PC-3 (cell line): ENCODE measurements around the gene ZNF514. TPM values are rescaled to one million over a fixed set of nuclear protein-coding genes. Genes with fewer than 3 reads are reported as not detected.

Experiments
- ATAC-seq: fragments of 200-7000 bp; cut with Tn5 transposase; 2 replicates; pipeline ENCODE4 v1.9.1; 2020; ENCODE audit warnings: mild to moderate bottlenecking, moderate library complexity
- BruUV-seq: library from RNA; stranded (reverse); fragments of 400-500 nt; replicated peaks from 2 replicates; lab custom pipeline; 2021; lab: Mats Ljungman, UMichigan
- CTCF ChIA-PET: fragments of 300-600 bp; sonication (Branson Sonifier 250); formaldehyde crosslinking; loops from one replicate; lab custom pipeline; 2022; ENCODE audit warnings: antibody characterized with exemption; lab: Charles Lee
- POLR2A ChIA-PET: fragments of 300-600 bp; sonication (Branson Sonifier 250); formaldehyde crosslinking; loops from one replicate; lab custom pipeline; 2022; ENCODE audit warnings: antibody characterized with exemption; ENCODE audit not compliant: unreplicated experiment; lab: Charles Lee
- DNase-seq: peaks from one replicate; pipeline ENCODE4 v3.0.0-alpha.2; 2015
- H2AFZ ChIP-seq: fragments of 300-600 bp; sonication (generic); 2 replicates; pipeline ENCODE4 v1.6.0; 2016; ENCODE audit warnings: antibody characterized with exemption, low read length
- H3F3A ChIP-seq: fragments of 300-600 bp; sonication (generic); one replicate; pipeline ENCODE4 v1.6.0; 2017; ENCODE audit warnings: antibody characterized with exemption, low read length, control low read depth, mild to moderate bottlenecking; ENCODE audit not compliant: unreplicated experiment
- H3K27ac ChIP-seq: fragments of 300-600 bp; sonication (generic); 2 replicates; pipeline ENCODE4 v1.5.1; 2016; ENCODE audit warnings: mild to moderate bottlenecking, low read length
- H3K27me3 ChIP-seq: fragments of 300-600 bp; sonication (generic); 2 replicates; pipeline ENCODE4 v1.6.1; 2016; ENCODE audit warnings: low read length, mixed read lengths
- H3K36me3 ChIP-seq: fragments of 300-600 bp; sonication (generic); 2 replicates; pipeline ENCODE4 v1.6.1; 2016; ENCODE audit warnings: low read depth, mixed run types, low read length, mixed read lengths
- H3K4me1 ChIP-seq: fragments of 300-600 bp; sonication (generic); 2 replicates; pipeline ENCODE4 v1.5.1; 2016; ENCODE audit warnings: low read length; ENCODE audit not compliant: insufficient read depth
- H3K4me2 ChIP-seq: fragments of 300-600 bp; sonication (generic); 2 replicates; pipeline ENCODE4 v1.6.0; 2016; ENCODE audit warnings: low read length
- H3K4me3 ChIP-seq: fragments of 300-600 bp; sonication (generic); 2 replicates; pipeline ENCODE4 v1.5.1; 2016; ENCODE audit warnings: mild to moderate bottlenecking, low read length, mixed read lengths
- H3K79me2 ChIP-seq: fragments of 300-600 bp; sonication (generic); 2 replicates; pipeline ENCODE4 v1.6.1; 2017; ENCODE audit warnings: low read length, mixed read lengths
- H3K9ac ChIP-seq: fragments of 300-600 bp; sonication (generic); 2 replicates; pipeline ENCODE4 v1.6.0; 2016; ENCODE audit warnings: mild to moderate bottlenecking, low read length
- H3K9me2 ChIP-seq: fragments of 300-600 bp; sonication (generic); replicated peaks from 2 replicates; pipeline ENCODE4 v1.6.1; 2016; ENCODE audit warnings: mixed run types, low read length, mixed read lengths
- H3K9me3 ChIP-seq: fragments of 300-600 bp; sonication (generic); 2 replicates; pipeline ENCODE4 v1.6.1; 2016; ENCODE audit warnings: low read length, mixed read lengths
- H4K20me1 ChIP-seq: fragments of 300-600 bp; sonication (generic); 2 replicates; pipeline ENCODE4 v1.6.1; 2016; ENCODE audit warnings: low read length, mixed read lengths
- EZH2 ChIP-seq: fragments of 300-600 bp; sonication (generic); IDR thresholded peaks from one replicate; pipeline ENCODE4 v1.6.1; 2017; ENCODE audit warnings: antibody characterized with exemption, mild to moderate bottlenecking, low read length; ENCODE audit not compliant: unreplicated experiment
- EZH2phosphoT487 ChIP-seq: fragments of 300-600 bp; sonication (generic); IDR thresholded peaks from 2 replicates; pipeline ENCODE4 v1.6.1; 2018; ENCODE audit warnings: mild to moderate bottlenecking, antibody characterized with exemption, low read length, borderline replicate concordance
- intact Hi-C: fragments of 100-400 bp; cut with micrococcal nuclease; formaldehyde crosslinking; loops from 2 replicates; pipeline ENCODE4 v1.9.0; 2023
- total RNA-seq: library from RNA; depleted of rRNA; stranded (reverse); fragments of >200 nt; gene quantifications from 2 replicates; pipeline ENCODE4 v1.2.3, GENCODE V29; 2014
- TF ChIP-seq, protein P1 (sequence below): fragments of 300-600 bp; sonication (generic); conservative IDR thresholded peaks from 2 replicates; pipeline ENCODE4 v1.5.1; 2017; ENCODE audit warnings: antibody characterized with exemption, low read depth, mild to moderate bottlenecking, low read length

The ZNF514 gene
- total RNA-seq, 1 experiment from 2014 or later = 6.6 TPM

DNA sequence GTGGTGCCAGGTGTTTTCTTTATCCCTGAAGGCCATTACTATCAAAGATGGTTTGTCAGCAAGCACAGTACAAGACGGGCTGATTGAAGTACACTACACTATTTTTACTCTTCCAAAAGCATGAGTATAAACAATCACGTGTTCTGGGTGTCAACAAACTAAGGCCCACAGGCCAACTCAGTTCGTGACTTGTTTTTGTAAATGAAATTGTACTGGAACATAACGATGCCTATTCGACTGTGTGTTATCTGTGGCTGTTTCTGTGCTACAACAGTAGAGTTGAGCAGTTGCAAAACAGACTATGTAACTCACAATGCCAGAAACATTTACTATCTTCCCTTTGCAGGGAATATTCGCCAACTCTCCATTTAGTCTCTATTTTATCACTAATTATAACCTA is 50.4 kb downstream of the ZNF514 start:
- POLR2A ChIA-PET = no interaction called here
- ATAC-seq (no peak), DNase-seq (no peak)
- intact Hi-C loops = no loop called here
- Histone ChIP-seq H3K4me2 (no peak overlapping the region), H3K36me3 (peaks cover 68% of the 10 kb centered on the region), H3K9me2 (no peaks in the 10 kb centered on the region), H3K9me3 (no peaks in the 10 kb centered on the region), H4K20me1 (no peaks in the 10 kb centered on the region), H3K27me3 (no peaks in the 10 kb centered on the region), H3K4me1 (no peaks in the 10 kb centered on the region), H3K9ac (no peak overlapping the region), H3K4me3 (no peak overlapping the region), H3K79me2 (no peaks in the 10 kb centered on the region), H3F3A (no peaks in the 10 kb centered on the region), H3K27ac (no peak overlapping the region), H2AFZ (no peak overlapping the region)
- BruUV-seq = no TSS peak
- no peak for TF ChIP-seq EZH2phosphoT487
- TF ChIP-seq, protein P1, sequence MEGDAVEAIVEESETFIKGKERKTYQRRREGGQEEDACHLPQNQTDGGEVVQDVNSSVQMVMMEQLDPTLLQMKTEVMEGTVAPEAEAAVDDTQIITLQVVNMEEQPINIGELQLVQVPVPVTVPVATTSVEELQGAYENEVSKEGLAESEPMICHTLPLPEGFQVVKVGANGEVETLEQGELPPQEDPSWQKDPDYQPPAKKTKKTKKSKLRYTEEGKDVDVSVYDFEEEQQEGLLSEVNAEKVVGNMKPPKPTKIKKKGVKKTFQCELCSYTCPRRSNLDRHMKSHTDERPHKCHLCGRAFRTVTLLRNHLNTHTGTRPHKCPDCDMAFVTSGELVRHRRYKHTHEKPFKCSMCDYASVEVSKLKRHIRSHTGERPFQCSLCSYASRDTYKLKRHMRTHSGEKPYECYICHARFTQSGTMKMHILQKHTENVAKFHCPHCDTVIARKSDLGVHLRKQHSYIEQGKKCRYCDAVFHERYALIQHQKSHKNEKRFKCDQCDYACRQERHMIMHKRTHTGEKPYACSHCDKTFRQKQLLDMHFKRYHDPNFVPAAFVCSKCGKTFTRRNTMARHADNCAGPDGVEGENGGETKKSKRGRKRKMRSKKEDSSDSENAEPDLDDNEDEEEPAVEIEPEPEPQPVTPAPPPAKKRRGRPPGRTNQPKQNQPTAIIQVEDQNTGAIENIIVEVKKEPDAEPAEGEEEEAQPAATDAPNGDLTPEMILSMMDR = no peak
- no peak for TF ChIP-seq EZH2
- CTCF ChIA-PET = no interaction called here

DNA sequence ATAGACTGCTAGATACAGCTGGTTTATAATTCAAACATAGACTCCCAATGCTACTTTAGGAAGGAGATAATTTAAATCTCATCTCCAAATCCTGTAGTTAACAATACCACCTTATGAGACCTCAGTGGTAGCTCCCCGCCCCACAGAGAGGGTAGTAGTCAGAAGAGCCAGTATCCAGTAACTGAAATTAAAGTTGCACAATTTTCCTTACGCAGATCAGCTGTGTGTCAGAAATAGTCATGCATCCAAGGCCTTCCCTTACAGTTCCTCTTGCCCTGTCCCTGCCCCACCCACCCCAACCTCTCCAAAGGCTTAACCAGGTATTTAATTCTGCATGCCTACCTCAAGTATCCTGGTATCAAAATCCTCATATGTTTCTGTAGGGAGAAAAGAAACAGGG is 53.6 kb downstream of the ZNF514 start:
- no peaks in the 10 kb centered on the region for H3K4me1 ChIP-seq
- ATAC-seq (no peak), DNase-seq (no peak)
- no TSS peak for BruUV-seq
- no peaks in the 10 kb centered on the region for H3K27me3 ChIP-seq
- no peak overlapping the region for H3K4me2 ChIP-seq
- intact Hi-C loops = no loop called here
- H2AFZ ChIP-seq = no peak overlapping the region
- no peak overlapping the region for H3K4me3 ChIP-seq
- H3K79me2 ChIP-seq = no peaks in the 10 kb centered on the region
- H3F3A ChIP-seq = no peaks in the 10 kb centered on the region
- no peaks in the 10 kb centered on the region for H3K9me2 ChIP-seq
- H3K9ac ChIP-seq = no peak overlapping the region
- no peak overlapping the region for H3K27ac ChIP-seq
- TF ChIP-seq EZH2phosphoT487 = no peak
- TF ChIP-seq, protein P1 = no peak
- no peak for TF ChIP-seq EZH2
- ChIA-PET CTCF (no interaction called here), POLR2A (no interaction called here)
- H3K9me3 ChIP-seq = no peaks in the 10 kb centered on the region
- no peaks in the 10 kb centered on the region; the same call in 1 of the 2 replicates for H4K20me1 ChIP-seq
- H3K36me3 ChIP-seq = peaks cover 79% of the 10 kb centered on the region

DNA sequence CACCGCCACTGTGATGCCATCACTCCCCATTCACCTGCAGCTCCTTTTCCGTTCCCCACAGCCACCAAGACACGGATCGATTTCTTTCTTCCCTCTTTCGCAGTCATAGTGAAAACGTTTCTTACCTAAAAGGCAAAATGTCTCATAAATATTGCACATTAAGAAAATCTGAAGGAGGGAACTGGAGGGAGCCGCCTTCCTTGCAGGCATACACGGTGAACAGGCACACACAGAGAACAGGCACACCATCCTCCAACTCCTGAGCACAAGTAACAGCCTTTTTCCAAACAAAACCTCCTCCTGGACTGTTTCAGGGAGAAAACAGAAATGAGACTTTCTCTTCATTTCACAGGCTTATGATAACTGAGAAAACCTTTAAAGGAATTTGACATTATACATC is 55.0 kb downstream of the ZNF514 start:
- peaks cover 78% of the 10 kb centered on the region for H3K36me3 ChIP-seq
- no peaks in the 10 kb centered on the region for H3K9me3 ChIP-seq
- H3K4me2 ChIP-seq = no peak overlapping the region
- TF ChIP-seq EZH2 (no peak), EZH2phosphoT487 (no peak)
- TF ChIP-seq, protein P1 = no peak
- H3K4me1 ChIP-seq = no peaks in the 10 kb centered on the region
- intact Hi-C loops = no loop called here
- no TSS peak for BruUV-seq
- H3K4me3 ChIP-seq = no peak overlapping the region
- no peaks in the 10 kb centered on the region for H3K27me3 ChIP-seq
- H3K79me2 ChIP-seq = peaks cover 6% of the 10 kb centered on the region
- H4K20me1 ChIP-seq = no peaks in the 10 kb centered on the region; the same call in 1 of the 2 replicates
- DNase-seq (no peak), ATAC-seq (no peak)
- no peak overlapping the region for H3K27ac ChIP-seq
- H2AFZ ChIP-seq = no peak overlapping the region
- POLR2A ChIA-PET = no interaction called here
- CTCF ChIA-PET = no interaction called here
- H3K9ac ChIP-seq = no peak overlapping the region
- H3K9me2 ChIP-seq = no peaks in the 10 kb centered on the region
- no peaks in the 10 kb centered on the region for H3F3A ChIP-seq
